ENCODE measurements around the gene BRF1.

BRF1 gene

DNA sequence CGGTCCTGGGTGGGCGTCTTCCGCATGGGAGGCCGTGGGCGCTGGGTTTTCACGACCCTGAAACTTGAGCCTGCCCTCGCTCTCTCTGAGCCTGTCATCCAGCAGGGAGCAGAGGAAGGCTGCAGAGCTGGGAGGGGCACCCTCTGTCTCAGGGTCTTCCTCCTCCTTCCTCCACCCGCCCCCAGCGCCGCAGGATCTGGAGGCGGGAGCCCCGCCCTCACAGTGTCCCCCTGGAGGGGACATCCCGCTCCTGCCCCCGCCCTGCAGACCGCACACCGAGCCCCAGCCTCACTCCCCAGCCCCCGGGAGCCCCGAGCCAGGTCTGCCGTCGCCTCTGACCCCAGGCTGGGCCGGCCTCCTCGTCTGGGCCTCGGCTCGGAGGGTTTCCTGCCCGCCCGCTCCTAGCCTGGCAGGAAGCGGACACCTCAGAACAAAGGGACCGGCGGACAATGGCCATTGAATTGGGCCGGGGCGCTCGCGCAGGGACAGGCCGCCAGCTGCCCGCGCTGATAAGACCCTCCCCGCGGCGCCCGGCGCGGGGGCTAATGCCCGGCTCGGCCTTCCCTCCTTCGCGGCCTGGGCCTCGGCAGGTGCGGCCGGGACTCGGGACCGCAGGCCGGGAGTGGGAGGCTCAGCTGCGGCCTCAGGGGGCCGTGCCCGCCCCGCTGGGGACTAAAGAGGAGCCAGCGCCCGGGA lies 104.4 kb downstream of the BRF1 start:
- DNase-seq (ENCODE audit: low read depth) = no peak

GRCh38 chr14:105195522-105196264 lies 105.1 kb downstream of the BRF1 start:
- DNase-seq (ENCODE audit: low read depth) = peak; percentile 17

- no peak for DNase-seq (ENCODE audit: low read depth)
These were observed 105.8 kb downstream of the BRF1 start for GRCh38 chr14:105195051-105195450.

DNA sequence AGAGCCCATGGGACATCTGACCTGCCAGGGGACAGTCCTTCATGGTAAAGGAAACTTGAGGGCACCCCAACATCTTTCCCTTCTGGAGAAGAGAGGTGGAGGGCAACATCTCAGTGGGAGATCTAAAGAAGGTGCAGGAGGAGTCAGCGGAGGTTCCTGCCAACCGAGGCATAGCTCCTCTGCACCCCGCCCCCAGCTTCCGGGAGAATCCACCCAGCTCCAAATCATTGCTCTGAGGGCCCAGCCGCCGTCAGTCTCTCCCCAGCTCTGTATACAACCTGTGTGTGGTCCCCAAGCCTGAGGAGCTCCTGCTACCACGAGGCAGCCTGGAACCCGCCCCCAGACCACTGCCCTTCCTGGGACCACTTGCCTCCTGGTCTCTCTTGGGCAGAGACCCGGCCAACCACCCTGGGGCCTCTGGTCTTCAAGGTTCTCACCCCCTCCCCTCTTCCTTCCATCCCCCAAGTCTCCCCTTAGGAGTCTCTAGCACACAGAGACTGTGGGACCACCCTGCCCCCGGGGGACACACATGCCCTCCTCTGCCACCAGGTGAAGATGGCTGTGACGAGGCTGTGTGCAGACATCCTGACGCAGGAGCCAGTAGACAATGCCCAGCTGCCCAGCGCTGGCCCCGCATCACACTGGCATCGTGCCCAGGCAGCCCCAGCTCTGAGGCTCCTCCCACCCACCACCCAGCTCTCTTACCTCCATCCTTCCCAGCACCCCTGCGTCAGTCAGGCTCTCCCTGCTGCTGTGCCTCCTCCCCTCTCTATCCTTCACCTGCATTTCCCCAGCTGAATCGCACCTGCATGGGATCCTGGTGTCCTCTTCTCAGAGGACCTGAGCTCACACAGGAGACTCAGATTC lies 106.7 kb downstream of the BRF1 start:
- no peak for DNase-seq (ENCODE audit: low read depth)

GRCh38 chr14:105192866-105193731 lies 107.7 kb downstream of the BRF1 start:
- DNase-seq (ENCODE audit: low read depth) = peak; percentile 43

- no peak for DNase-seq (ENCODE audit: low read depth)
These were observed 112.8 kb downstream of the BRF1 start for GRCh38 chr14:105187935-105188524.

DNA sequence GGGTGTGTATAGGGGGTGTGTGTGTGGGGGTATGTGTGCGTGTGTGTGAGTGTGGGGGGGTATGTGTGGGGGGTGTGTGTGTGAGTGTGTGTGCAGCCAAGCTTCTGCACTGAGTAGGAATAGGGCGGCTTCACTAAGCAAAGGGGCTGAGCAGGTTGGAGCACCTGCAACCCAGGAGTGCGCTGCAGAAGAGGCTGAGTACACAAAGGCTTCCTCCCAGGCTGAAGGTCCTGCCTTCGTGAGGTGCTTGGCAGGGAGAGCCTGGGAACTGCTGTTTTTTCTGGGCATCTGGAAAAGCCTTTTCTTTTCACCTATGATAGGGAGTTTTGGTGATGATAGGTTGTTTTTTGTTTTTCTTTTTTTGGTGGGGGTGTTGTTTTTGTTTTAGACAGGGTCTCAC lies 113.7 kb downstream of the BRF1 start:
- DNase-seq (ENCODE audit: low read depth) = no peak

DNA sequence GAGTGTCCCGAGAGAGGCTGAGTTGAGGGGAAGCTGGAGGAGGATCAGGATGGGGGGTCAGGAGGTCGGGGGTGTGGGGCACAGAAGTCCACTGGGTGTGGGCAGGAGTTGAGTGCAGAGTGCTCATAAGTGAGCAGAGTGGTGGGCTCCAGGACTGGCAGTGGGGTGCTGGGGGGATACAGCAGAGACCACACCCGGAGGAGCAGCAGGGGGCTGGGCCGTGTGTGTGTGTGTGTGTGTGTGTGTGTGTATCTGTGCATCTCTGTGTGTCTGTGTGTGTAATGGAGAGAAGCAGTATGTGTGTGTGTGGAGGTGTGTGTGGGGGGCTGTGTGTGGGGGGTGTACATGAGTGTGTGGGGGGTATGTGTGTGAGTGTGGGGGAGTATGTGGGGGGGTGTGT lies 114.8 kb downstream of the BRF1 start:
- no peak for DNase-seq (ENCODE audit: low read depth)

- DNase-seq (ENCODE audit: low read depth) = no peak
These were observed 115.8 kb downstream of the BRF1 start for GRCh38 chr14:105185001-105185400.

- no peak for DNase-seq (ENCODE audit: low read depth)
These were observed 116.3 kb downstream of the BRF1 start for GRCh38 chr14:105184461-105184860.

DNA sequence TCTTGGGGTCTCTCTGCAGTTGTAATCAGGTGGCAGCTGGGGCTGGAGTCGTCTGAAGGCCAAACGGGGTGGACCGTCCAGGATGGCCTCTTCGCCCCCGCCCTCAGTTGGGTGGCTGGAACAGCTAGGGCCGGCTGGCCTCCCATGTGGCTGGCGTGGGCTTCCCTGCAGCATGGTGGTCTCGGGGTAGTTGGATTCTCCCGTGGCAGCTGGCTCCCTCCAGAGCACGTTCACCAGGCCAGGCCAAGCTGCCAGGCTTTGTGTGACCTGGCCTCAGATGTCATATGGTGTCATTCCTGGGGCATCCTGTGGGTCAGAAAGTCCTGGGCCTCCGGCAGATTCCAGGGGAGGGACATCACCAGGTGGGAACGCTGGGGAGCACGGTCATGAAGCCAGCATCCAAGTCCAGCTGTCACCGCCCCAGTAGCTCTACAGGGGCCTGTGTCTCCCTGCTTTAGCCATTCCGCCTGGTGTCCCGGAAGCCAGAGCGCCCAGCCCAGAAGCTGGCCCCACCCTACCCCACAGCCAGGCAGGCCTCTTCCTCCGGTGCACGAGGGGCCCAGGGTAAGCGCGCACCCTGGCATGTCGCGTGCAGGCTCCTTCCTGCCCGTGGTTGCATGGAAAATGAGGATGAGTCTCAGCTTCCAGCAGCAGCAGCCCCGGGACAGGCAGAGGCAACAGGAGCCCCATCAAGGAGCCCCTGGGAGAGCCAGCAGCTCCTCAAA lies 118.3 kb downstream of the BRF1 start:
- no peak for DNase-seq (ENCODE audit: low read depth)

- no peak for DNase-seq (ENCODE audit: low read depth)
These were observed 119.1 kb downstream of the BRF1 start for GRCh38 chr14:105181549-105182295.

- DNase-seq (ENCODE audit: low read depth) = peak; percentile 56
These were observed 119.9 kb downstream of the BRF1 start, which contains the start of gene NUDT14 for GRCh38 chr14:105180592-105181548. Gene NUDT14 (minus strand): TSS chr14:105181312. CDS start chr14:105181209, 103 bp downstream.

DNA sequence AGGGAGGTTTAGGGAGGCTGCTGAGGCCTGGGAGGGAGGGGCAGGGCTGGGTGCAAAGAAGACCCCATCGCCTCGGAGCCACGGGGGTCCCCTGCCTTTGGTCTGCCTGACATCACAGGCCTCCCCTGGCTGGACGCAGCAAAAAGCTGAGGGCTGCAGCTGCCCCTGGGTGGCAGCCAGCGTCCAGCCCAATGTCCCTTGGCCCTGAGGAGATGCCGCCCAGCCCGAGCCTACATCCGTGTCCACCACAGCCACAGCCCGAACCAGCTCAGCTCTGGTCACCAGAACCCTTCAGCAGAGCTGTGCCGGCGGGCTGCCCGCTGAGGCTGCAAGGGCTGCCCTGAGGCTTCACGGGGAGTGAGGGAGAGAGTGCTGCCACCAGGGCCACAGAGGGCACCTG lies 121.6 kb downstream of the BRF1 start:
- no peak for DNase-seq (ENCODE audit: low read depth)

- DNase-seq (ENCODE audit: low read depth) = no peak
These were observed 122.0 kb downstream of the BRF1 start for GRCh38 chr14:105178868-105179140.

GRCh38 chr14:105178069-105178867 lies 122.5 kb downstream of the BRF1 start:
- DNase-seq (ENCODE audit: low read depth) = no peak

DNA sequence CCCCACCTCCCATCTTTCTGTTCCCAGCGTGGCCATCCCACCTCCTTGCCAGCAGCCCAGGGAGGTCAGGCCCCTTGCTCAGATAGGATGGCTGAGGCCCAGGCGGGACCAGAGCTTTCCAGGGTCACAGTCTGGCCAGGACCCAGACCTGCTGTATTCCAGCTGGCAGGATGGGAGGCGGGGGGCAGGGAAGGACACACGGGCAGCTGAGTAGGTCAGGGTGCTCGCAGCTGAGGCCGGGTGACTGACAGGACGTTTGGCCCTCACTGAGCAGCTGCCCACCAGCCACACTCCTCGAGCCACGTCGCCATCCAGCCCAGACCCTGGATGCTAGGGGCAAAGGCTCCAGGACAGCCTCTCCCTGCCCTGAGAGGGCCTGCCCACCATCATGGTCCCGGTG lies 123.7 kb downstream of the BRF1 start:
- DNase-seq (ENCODE audit: low read depth) = no peak

DNA sequence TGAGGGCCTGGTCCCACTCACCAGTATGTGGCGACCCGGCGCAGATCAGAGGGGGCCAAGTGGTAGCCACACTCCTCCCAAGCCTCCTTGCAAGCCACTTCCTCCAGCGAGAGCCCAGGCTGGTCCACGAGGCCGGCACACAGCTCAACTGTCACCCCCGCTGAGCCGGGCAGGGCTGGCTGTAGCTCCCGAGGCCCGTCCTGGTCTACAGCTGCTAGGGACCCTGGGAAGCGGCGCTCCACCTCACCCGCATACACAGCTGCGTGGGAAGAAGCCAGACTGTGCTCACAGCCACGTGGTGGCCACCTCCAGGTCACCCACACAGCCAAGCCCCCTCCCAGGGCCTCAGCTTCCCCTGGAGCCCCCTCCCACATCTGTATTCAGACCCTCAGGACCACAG lies 124.3 kb downstream of the BRF1 start:
- no peak for DNase-seq (ENCODE audit: low read depth)

Measured in iris pigment epithelial cell (primary cell).